ENCODE data around the gene EBLN2.

The EBLN2 gene

GRCh38 chr3:73061416-73061815, at the start of gene EBLN2:
EBLN2 (plus strand) TSS chr3:73061659; CDS start chr3:73062082, 423 bp downstream.
- no peak for DNase-seq (ENCODE audit: low read depth)
- TF ChIP-seq CTCF (IDR thresholded peaks at IDR 0.05; ENCODE audit: insufficient read depth, low read depth, low read length, missing control alignments): no peak
- H3K4me3 ChIP-seq (ENCODE audit: low read depth, low read length): no peak within 1 kb of the TSS

GRCh38 chr3:73018298-73018697, 43.2 kb upstream of the EBLN2 start:
- H3K4me3 ChIP-seq (ENCODE audit: low read depth, low read length): no peak overlapping the region
- TF ChIP-seq CTCF (IDR thresholded peaks at IDR 0.05; ENCODE audit: insufficient read depth, low read depth, low read length, missing control alignments): no peak
- no peak for DNase-seq (ENCODE audit: low read depth)

GRCh38 chr3:73018790-73019441, 42.5 kb upstream of the EBLN2 start:
- DNase-seq (ENCODE audit: low read depth): no peak
- TF ChIP-seq CTCF (IDR thresholded peaks at IDR 0.05; ENCODE audit: insufficient read depth, low read depth, low read length, missing control alignments): no peak
- H3K4me3 ChIP-seq (ENCODE audit: low read depth, low read length): no peak overlapping the region

- no peak overlapping the region for H3K4me3 ChIP-seq (ENCODE audit: low read depth, low read length)
- no peak for DNase-seq (ENCODE audit: low read depth)
- TF ChIP-seq CTCF (IDR thresholded peaks at IDR 0.05; ENCODE audit: insufficient read depth, low read depth, low read length, missing control alignments): no peak
These were observed 40.1 kb upstream of the EBLN2 start for GRCh38 chr3:73021301-73021835.

- TF ChIP-seq CTCF (IDR thresholded peaks at IDR 0.05; ENCODE audit: insufficient read depth, low read depth, low read length, missing control alignments): no peak
- H3K4me3 ChIP-seq (ENCODE audit: low read depth, low read length): no peak overlapping the region
- DNase-seq (ENCODE audit: low read depth): no peak
These were observed 36.6 kb upstream of the EBLN2 start for GRCh38 chr3:73024836-73025235.

- no peak overlapping the region for H3K4me3 ChIP-seq (ENCODE audit: low read depth, low read length)
- no peak for DNase-seq (ENCODE audit: low read depth)
- TF ChIP-seq CTCF (IDR thresholded peaks at IDR 0.05; ENCODE audit: insufficient read depth, low read depth, low read length, missing control alignments): no peak
These were observed 35.2 kb upstream of the EBLN2 start for GRCh38 chr3:73026111-73026759.
